ENCODE data around the gene CCDC61.

- TF ChIP-seq, protein P1, sequence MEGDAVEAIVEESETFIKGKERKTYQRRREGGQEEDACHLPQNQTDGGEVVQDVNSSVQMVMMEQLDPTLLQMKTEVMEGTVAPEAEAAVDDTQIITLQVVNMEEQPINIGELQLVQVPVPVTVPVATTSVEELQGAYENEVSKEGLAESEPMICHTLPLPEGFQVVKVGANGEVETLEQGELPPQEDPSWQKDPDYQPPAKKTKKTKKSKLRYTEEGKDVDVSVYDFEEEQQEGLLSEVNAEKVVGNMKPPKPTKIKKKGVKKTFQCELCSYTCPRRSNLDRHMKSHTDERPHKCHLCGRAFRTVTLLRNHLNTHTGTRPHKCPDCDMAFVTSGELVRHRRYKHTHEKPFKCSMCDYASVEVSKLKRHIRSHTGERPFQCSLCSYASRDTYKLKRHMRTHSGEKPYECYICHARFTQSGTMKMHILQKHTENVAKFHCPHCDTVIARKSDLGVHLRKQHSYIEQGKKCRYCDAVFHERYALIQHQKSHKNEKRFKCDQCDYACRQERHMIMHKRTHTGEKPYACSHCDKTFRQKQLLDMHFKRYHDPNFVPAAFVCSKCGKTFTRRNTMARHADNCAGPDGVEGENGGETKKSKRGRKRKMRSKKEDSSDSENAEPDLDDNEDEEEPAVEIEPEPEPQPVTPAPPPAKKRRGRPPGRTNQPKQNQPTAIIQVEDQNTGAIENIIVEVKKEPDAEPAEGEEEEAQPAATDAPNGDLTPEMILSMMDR (IDR thresholded peaks at IDR 0.05; ENCODE audit: low read length) = no peak
- TF ChIP-seq EZH2 (IDR thresholded peaks at IDR 0.05; ENCODE audit: borderline replicate concordance, low read length) = no peak
Measured at GRCh38 chr19:45973553-45974338, 21.5 kb upstream of the CCDC61 start, which contains the start of gene NOVA2.
